ENCODE results near the gene CARD10. TPM values are rescaled to one million over a fixed set of nuclear protein-coding genes. Genes with fewer than 3 reads are reported as not detected.

The CARD10 gene
- total and polyA plus RNA-seq, 4 donors = 7.8 to 14.0 (median 8.4) TPM

DNA sequence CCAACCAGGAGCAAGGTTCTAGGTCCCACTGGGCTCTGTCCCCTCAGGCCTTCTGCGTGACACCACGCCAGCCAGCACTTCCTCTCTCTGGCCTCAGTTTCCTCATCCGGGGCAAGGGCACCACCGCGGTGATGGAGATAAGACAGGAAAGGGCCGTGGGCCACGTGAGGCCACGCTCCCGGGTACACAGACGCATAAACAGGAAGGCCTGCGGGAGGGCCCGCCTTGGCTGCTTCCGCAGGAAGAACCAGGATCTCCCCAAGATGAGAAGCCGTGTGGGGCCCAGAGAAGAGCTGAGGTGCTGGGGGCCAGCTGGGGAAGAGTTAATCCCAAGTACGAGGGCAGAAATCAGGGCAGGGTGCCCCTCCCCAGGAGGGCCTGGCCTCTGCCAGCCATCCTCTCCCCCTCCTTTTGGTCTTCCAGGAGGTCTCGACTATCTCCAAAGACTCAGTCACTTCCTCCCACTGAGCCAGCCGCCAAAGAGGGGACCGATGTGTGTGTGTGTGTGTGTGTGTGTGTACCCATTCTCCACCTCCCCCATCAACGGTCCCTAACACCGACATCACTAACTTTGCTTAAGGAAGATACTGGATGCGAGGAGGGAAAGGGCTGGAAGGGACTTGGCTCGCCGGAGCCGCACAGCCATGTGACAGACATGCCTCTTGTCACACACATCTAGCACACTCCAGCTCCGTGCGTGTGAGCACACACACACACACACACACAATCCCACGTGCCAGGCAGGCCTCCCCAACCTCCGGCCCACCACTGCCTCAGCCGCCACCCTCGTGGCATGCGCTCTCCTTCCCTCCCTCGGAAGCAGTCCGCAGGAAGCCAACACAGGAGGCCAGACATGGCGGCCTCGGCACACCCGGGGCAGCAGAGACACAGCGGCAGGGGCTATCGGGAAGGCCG lies 34.5 kb downstream of the CARD10 start:
- Histone ChIP-seq H3K4me3 (ENCODE audit: low read depth in 1 of 3, low read length in 3 of 3) (peak overlapping the region in 2 of 3 donors; percentile 42 to 45), H3K9ac (ENCODE audit: low read depth in 1 of 2, low read length in 2 of 2) (peak overlapping the region in 1 of 2 donors; percentile 34), H3K27ac (ENCODE audit: low read depth in 1 of 2, low read length in 2 of 2) (peak overlapping the region; percentile 76 to 77), H3K4me1 (ENCODE audit: control insufficient read depth in 4 of 4, insufficient read depth in 4 of 4, low read length in 3 of 4) (peaks cover 2 to 9% (median 5%) of the 10 kb centered on the region in 4 donors), H3K9me3 (ENCODE audit: control insufficient read depth in 4 of 4, low read length in 3 of 4) (no peaks in the 10 kb centered on the region), H3K27me3 (ENCODE audit: control insufficient read depth in 4 of 4, insufficient read depth in 4 of 4, low read length in 3 of 4) (no peaks in the 10 kb centered on the region), H3K36me3 (ENCODE audit: control insufficient read depth in 4 of 4, insufficient read depth in 3 of 4, low read depth in 1 of 4, low read length in 3 of 4) (peaks cover 0 to 2% (median under 1%) of the 10 kb centered on the region in 4 donors)
- no peak for DNase-seq (ENCODE audit: low spot score)
- TF ChIP-seq HNF4G (IDR thresholded peaks at IDR 0.05) = no peak
- no peak for TF ChIP-seq REST (IDR thresholded peaks at IDR 0.05)
- TF ChIP-seq GABPA (IDR thresholded peaks at IDR 0.05 in 1 of 2, conservative IDR thresholded peaks at IDR 0.05 in 1 of 2) = peak in 1 of 2 donors; percentile 70
- peak in 1 of 2 donors; percentile 18 for TF ChIP-seq EGR1 (IDR thresholded peaks at IDR 0.05; ENCODE audit: low read depth in 2 of 2)
- peak; percentile 35 for TF ChIP-seq SP1 (IDR thresholded peaks at IDR 0.05)
- TF ChIP-seq NR2F2 (IDR thresholded peaks at IDR 0.05) = peak; percentile 89
- peak; percentile 53 for TF ChIP-seq MAX (IDR thresholded peaks at IDR 0.05)
- no peak for TF ChIP-seq FOXA1 (IDR thresholded peaks at IDR 0.05)
- WGBS = 69% methylated on average over 39 of the region's 39 CpGs

DNA sequence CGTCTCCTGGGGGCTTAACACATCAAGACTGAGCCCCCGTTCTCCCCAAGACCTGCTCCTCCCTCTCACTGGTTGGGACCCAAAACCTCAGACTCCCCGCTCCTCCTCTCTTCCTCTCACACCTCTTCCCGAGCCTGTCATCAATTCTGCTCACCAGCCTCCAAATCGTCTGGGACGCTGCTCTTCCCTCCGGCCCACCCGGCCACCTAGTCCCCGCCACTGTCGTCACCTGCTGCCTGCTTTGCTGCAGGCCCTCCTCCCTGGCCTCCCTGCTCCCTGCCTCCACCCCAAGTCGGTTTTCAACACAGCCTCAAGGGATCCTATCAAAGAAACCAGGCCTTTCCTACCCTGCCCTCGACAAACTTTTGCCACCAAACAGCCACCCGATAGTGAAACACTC lies 36.2 kb downstream of the CARD10 start:
- no peak overlapping the region for H3K4me3 ChIP-seq (ENCODE audit: low read depth in 1 of 3, low read length in 3 of 3)
- 82% methylated on average over 13 of the region's 13 CpGs for WGBS

More for the DNA sequence above, 36.2 kb downstream of the CARD10 start:
- TF ChIP-seq EGR1 (IDR thresholded peaks at IDR 0.05; ENCODE audit: low read depth in 2 of 2) (no peak), YY1 (IDR thresholded peaks at IDR 0.05) (no peak), ATF3 (IDR thresholded peaks at IDR 0.05) (no peak), SP1 (IDR thresholded peaks at IDR 0.05) (no peak), FOXA1 (IDR thresholded peaks at IDR 0.05) (no peak), RXRA (IDR thresholded peaks at IDR 0.05) (no peak), CTCF (IDR thresholded peaks at IDR 0.05; ENCODE audit: low read depth, low read length, missing input control) (no peak), NR2F2 (IDR thresholded peaks at IDR 0.05) (no peak), GABPA (IDR thresholded peaks at IDR 0.05 in 1 of 2, conservative IDR thresholded peaks at IDR 0.05 in 1 of 2) (no peak), JUND (IDR thresholded peaks at IDR 0.05) (no peak), MAX (IDR thresholded peaks at IDR 0.05) (no peak), HNF4A (conservative IDR thresholded peaks at IDR 0.05) (no peak), REST (IDR thresholded peaks at IDR 0.05) (no peak), TAF1 (conservative IDR thresholded peaks at IDR 0.05) (no peak), FOXA2 (IDR thresholded peaks at IDR 0.05) (no peak), RAD21 (IDR thresholded peaks at IDR 0.05) (no peak), HNF4G (IDR thresholded peaks at IDR 0.05) (no peak)
- TF ChIP-seq, protein P1, sequence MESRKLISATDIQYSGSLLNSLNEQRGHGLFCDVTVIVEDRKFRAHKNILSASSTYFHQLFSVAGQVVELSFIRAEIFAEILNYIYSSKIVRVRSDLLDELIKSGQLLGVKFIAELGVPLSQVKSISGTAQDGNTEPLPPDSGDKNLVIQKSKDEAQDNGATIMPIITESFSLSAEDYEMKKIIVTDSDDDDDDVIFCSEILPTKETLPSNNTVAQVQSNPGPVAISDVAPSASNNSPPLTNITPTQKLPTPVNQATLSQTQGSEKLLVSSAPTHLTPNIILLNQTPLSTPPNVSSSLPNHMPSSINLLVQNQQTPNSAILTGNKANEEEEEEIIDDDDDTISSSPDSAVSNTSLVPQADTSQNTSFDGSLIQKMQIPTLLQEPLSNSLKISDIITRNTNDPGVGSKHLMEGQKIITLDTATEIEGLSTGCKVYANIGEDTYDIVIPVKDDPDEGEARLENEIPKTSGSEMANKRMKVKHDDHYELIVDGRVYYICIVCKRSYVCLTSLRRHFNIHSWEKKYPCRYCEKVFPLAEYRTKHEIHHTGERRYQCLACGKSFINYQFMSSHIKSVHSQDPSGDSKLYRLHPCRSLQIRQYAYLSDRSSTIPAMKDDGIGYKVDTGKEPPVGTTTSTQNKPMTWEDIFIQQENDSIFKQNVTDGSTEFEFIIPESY (IDR thresholded peaks at IDR 0.05) = no peak
- no peaks in the 10 kb centered on the region for H3K9me3 ChIP-seq (ENCODE audit: control insufficient read depth in 4 of 4, low read length in 3 of 4)
- no peak overlapping the region for H3K27ac ChIP-seq (ENCODE audit: low read depth in 1 of 2, low read length in 2 of 2)
- no peaks in the 10 kb centered on the region for H3K36me3 ChIP-seq (ENCODE audit: control insufficient read depth in 4 of 4, insufficient read depth in 3 of 4, low read depth in 1 of 4, low read length in 3 of 4)
- DNase-seq (ENCODE audit: low spot score) = no peak
- H3K9ac ChIP-seq (ENCODE audit: low read depth in 1 of 2, low read length in 2 of 2) = no peak overlapping the region
- peaks cover 2 to 9% (median 5%) of the 10 kb centered on the region in 4 donors for H3K4me1 ChIP-seq (ENCODE audit: control insufficient read depth in 4 of 4, insufficient read depth in 4 of 4, low read length in 3 of 4)
- H3K27me3 ChIP-seq (ENCODE audit: control insufficient read depth in 4 of 4, insufficient read depth in 4 of 4, low read length in 3 of 4) = no peaks in the 10 kb centered on the region

All from liver (tissue), 9 donors.